Femur (tissue), 1 donor: ENCODE data around the gene AIDA.

Experiments used
- DNase-seq: peaks from one replicate; pipeline ENCODE4 v3.0.0-alpha.2; 2017

Gene AIDA

DNA sequence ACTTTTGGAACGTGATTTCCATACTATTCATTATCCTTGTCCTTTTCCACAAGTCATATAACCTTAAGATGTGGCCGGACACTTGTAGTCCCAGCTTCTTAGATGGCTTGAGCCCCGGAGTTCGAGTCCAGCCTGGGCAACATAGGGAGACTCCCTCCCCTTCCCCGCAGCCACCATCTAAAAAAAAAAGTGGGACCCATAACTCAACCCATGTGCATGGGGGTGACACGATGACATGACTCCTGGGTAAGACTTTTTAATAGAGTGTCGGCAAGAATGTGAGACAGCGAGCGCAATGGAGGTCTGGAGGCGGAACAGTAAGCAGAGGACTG, 68.7 kb downstream of the AIDA start:
- no peak for DNase-seq

DNA sequence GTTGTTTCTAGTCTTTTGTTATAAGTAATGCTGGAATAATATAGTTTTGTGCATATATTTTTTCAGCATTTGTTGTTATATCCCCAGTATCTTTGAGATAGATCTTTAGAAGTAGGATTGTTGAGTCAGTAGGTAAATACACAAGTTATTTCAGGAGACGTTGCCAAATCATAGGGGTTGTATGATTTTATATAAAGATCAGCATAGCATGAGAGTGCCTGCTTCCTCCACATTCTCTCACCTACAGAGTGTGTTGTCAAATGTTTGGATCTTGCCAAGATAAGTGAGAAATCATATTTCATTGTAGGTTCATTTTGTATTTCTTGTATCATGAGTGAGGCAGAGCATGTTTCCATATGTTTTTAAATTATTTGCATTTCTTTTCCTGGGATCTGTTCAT, 69.8 kb downstream of the AIDA start:
- no peak for DNase-seq

DNA sequence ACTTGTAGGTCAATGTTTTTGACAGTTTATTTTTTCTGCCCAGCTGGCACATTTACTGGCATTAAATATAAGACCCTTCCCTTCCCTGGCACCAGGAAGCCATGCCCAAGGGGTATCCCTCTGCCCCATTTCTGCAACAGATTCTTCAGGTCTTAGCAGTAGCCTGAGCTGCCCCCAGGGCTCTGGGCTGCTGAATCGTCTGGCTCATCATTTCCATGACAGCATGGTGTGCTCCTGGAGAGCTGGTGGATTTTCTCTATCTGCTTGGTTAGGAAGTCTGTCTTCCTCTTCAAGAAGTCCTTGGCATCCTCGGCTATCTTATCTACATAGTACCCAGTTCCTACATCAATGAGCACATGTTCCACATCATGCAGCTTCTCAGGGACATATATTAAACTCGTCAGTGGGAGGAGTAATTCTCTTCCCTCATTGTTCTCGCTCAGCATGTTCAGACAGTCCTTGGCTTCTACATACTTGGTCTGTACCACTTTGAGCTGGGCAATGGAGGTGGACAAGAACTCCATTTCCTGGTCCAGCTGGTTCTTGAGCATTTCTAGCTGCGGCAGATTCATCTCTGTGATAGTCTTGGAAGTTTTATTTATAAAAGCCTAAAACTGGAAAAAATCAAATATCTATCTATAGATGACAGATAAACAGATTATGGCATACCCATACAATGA, 70.9 kb downstream of the AIDA start:
- no peak for DNase-seq

DNA sequence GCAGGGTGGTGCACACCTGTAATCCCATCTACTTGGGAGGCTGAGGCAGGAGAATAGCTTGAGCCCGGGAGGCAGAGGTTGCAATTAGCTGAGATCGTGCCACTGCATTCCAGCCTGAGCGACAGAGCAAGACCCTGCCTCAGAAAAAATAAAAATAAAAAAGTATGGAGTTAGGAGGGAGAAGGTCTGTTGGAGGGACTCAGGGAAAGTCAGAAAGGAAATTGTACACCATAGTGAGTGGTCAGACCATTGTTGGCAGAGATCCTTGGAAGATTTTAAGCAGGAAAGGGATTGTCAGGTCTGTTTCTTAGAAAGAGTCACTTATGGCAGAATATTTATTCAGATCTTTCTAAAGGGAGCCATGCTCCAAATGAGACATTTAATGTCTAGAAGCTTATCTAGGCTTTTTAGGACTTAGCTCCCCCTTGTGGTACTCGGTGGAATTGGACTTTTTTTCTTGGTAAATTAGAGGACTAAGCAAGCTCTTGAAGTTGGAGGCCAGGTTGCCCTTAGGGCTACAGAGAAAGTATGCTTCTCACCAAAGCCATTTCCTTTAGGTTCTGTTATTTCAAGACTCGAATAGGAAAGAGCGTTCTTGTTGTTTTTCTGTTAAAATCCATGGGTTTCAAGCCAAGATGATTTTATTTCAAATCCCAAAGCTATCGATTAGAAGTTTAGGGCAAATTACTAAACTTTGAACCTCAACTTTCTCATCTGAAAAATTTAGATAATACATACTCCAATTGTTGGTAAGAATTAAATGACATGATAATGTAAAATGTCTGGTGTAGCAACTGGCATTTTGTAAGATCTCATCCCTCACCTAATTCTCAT, 77.9 kb downstream of the AIDA start:
- DNase-seq: peak; percentile 60

DNA sequence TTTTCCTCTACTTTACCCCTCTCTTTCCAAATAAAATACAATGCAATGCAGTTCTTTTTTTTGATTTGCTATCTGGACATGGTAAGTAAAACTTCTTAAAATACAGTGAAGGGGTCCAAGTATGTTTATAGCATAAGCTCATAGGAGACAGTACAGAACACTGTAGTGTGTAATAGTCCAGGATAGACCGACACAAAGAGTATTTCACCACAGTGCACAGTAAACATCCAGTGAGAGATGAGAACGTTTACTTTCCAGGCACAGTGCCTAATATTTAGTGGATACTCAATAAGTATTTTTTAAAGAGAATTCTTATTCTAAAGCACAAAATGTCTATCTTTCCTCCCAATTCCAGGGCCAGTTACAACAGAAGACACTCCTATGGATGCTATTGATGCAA, 79.5 kb downstream of the AIDA start:
- DNase-seq: no peak

DNA sequence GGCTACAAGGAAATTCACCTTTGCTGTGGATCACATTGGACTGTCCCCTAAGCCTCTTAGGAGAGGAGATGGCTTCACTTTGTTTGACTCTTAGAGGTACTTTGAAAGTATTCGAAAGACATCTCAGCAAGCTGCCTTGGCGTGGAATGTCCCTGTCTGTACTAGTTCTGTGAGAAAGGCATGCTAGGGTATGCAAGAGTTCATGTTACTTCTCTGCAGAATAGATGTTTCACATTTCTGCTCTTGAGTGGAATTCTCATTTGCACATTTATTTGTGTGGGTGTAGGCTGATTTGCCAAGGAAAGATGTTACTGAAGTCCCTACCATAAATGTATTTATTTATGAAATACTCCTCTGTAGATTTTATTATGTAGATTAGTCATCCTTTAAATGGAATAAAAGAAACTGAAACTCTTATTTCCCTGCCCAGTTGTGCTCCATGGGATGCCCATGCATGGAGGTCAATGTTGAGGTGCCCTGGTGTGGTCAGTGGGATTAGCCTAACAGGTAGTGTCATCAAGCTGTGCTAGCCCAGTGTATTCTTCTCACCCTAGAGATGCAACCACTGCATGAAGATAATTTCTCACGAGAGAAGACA, 80.6 kb downstream of the AIDA start:
- DNase-seq: no peak

DNA sequence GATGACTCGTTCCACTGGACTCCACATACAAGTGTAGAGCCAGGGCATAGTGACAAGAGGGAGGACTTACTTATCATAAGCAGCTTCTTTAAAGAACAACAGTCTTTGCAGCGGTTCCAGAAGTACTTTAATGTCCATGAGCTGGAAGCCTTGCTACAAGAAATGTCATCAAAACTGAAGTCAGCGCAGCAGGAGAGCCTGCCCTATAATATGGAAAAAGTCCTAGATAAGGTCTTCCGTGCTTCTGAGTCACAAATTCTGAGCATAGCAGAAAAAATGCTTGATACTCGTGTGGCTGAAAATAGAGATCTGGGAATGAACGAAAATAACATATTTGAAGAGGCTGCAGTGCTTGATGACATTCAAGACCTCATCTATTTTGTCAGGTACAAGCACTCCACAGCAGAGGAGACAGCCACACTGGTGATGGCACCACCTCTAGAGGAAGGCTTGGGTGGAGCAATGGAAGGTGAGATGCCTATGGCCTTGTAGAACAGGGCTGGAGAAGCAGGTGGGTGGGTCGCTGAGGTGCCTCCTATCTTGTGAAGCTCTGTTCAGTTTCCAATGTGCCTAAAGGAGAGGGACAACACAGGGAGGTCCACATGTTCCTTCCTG, 82.3 kb downstream of the AIDA start:
- no peak for DNase-seq

DNA sequence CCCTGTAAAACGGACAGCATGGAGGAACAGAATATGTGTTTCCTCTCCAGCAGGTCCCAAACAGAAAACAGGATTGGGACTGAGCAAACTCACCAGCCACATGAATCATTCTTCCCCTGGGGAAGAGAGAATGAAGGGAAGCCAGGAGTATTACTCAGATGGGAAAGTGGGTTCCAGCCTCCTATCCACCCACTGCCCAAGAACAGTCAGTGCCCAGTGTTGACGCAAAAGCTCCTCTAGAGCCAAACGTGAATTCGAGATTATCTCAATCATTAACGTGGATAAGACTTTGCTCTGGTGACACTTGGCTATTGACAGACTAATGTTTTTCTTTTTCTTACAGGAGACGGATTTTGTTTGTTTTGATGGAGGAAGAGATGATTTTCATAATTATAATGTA, 85.1 kb downstream of the AIDA start:
- no peak for DNase-seq

DNA sequence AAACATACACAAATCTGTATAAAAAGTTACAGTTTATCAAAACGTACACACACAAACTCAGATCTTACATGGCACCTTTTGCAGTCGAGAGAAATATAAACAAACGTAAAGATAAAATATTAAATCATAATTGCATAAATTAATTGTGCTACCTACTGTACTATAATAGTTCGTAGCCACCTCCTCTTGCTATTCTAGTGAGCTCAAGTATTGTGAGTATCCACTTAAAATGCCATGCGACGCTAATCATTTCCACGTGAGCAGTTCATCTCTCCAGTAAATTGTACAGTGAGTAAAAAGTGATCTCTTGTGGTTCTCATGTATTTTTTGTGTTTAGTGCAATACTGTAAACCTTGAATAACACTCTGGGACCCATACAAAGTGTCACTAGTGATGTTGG, 88.1 kb downstream of the AIDA start:
- DNase-seq: no peak

DNA sequence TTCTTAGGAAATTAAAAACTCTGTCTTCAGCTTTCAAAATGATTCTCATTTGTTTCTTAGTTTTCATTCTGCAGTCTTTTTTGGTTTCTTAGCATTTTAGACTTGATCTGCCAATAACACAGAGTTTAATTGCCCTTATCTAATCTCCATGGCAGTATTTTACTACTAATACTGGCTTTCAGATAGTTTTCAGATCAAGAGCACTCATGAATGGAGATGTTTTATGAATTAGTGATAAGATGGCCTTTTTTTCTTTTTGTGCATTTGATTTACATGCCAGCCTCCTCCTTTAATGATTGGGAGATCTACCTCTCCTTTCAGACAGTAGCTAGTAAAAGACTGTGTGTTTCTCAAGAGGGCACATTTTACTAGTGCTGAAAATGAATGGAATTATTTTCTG, 88.8 kb downstream of the AIDA start:
- no peak for DNase-seq

DNA sequence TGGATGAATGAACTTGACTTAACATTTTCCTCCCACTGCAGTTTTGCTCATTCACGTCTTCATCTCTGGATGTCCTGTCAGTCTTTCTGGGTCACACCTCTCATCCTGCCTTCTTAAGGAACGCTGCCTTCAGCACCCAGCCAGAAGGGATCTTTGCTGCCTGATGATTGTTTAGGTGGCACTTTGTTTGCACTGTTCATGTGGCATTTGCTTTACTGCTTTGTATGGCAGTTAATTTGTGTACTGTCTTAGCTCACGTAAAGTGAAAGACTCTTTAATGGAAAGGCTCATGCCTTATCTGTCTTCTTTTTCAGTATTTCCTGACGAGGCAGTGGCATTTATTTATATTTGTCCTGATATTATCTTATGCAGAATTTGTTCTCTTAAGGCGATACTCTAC, 89.5 kb downstream of the AIDA start:
- no peak for DNase-seq

DNA sequence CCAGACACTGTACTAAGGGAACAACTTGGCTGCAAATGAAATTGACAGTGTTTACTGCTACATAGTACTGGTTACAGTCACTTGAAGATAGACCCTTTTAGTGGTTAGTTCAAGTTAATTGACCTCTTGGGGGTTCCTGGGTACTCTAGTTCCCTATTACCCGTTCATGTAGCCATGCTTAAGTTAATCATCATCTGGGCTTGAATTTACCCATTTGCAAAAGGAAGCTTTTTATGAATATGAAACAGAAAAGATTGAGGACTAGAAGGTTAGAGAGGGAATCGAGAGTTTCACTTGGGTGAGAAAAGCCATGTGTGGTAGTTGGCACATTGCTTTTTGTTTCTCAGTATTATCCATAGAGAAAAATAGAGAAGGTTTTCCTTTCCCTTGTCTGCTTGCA, 91.7 kb downstream of the AIDA start:
- DNase-seq: no peak

DNA sequence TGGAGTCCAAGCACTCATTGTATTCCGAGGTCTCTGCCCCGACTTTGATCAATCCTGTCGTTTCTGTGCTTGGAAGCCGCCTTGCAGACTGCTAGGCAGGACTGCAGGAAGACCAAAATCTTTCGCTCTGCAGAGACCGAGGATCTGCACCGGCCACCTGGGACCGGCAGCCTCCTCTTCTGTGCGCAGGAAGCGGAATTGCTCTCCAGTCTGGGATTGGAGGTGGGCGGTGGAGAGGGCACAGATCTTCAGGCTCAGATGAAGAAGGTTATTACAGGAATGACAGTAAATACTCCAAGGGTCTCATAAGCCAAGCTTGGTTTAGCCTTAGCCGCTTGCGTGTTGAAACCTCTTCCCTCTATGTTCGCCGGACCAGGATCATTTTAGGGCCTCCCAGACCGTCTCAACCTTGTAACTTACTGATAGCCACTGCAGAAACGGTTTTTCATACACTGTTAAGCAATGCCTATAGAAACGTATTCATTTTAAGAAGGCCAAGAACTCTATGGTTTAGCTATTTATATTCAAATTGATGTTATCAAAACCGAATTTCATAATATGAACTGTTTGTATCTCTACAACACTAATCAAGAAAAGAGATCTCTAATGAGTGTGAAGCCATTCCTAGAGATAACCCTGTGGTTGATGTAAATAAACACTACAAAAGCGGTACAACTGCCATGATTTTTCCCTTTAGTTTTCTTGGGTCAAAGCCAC, 93.3 kb downstream of the AIDA start:
- DNase-seq: peak; percentile 23
